ENCODE measurements around the gene FNDC3A.
"Not testable (repeated sequence)": the region's sequence is repeated elsewhere in the genome, so short reads cannot be mapped to it uniquely, and the experiment has no call there.

Gene FNDC3A

DNA sequence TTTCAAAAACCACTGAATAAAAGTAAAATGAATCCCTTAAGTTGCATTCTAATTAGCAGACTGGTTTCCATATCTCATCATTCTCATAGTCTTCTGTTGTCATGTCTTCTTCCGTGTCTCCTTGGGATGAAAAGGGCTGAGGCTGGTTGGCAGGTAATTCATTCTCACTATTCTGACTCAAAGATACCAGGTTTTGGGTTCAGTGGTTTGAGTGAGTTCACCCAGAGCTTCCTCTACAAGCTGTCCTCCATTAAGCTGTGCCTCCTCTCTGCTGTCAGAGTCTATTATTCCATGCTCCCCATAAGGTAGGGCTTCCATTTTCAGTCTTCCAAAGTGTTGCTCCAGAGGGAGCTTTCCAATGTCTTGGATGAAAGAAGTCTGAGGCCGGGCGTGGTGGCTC is 68.3 kb downstream of the FNDC3A start:
- DNase-seq = no peak

DNA sequence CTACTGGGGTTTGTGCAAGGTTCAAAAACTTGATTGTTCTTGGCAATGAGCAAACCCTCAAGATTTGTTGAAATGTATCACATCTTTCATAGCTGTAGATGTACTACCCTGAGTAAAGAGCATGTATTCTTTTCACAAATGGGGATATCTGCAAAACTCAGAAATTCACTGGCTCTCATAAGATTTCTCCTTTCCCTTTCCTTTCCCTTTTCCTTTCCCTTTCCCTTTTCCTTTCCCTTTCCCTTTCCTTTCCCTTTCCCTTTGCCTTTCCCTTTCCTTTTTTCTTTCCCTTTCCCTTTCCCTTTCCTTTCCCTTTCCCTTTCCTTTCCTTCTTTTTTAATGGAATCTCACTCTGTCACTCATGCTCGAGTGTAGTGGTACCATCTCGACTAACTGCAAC is 69.1 kb downstream of the FNDC3A start:
- peak; percentile 50 to 83 (median 62) for DNase-seq

DNA sequence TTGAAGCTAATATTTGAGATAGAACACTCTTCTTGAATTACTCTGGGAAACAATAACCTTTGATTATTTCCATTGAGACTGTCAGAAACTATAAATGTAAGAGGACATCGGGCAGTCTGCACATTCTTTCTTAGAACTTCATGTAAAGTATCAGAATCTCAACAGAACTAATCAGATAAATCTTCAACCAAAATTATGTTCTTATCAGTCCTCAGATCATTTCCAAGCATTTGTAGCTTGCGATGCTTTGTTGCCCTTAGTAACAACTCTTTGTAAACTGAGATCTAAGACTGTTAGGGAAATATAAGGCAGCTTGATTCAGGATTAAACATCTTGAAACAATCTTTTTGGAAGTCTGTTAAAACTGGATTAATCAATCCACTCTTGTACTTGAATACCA is 70.3 kb downstream of the FNDC3A start:
- no peak for DNase-seq

DNA sequence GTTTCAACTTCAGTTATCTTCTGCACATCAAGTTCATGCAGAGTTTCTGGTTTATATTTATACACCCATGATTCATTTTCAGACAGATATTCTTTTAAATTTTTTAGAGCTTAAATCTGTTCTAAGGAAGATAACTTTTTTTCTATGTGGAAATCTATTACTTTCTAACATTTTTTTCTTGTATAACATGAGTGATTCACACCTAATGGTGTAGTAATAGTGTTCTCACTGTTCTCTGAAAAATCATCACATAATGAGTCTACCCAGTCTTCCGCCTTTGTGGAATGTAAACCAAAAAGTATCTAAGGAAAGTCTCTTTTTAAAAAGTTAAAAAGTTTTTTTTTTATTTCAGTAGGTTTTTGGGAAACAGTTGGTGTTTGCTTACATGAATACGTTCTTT is 70.8 kb downstream of the FNDC3A start:
- DNase-seq = peak in 2 of 3 donors; percentile 32 to 56

DNA sequence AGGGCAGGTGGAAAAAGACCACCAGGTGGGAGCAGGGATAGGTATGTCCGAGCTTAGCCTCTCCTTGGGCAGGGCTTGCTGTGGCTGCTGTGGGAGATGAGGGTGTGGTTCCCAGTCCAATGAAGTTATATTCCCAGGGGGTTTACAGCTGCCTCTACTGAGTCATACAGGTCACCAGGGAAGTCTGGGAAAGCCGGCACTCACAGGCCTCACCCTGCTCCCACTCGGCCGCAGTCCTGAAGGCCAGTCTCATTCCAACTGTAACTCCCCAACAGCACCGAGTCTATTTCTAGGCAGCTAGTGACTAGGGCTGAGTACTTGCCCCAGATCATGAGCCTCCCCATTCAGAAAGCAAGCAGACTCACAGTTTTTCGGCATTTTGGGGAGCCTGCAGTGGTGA is 77.1 kb downstream of the FNDC3A start:
- DNase-seq = no peak

DNA sequence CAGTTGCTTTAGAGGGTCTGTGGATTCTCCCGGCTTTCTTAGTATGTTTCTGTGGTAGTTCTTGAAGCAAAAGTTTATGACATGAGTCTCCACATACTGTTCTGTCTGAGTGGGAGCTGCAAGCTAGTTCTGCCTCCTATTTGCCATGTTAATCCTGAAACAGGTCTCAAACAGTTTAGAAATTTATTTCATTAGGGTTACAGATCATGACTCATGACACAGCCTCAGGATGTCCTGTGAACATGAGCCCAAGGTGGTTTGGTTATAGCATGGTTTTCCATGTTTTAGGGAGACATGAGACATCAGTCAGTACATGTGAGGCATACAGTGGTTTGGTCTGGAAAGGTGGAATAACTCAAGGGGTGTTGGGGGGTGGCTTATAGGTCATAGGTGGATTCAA is 77.5 kb downstream of the FNDC3A start:
- no peak for DNase-seq

DNA sequence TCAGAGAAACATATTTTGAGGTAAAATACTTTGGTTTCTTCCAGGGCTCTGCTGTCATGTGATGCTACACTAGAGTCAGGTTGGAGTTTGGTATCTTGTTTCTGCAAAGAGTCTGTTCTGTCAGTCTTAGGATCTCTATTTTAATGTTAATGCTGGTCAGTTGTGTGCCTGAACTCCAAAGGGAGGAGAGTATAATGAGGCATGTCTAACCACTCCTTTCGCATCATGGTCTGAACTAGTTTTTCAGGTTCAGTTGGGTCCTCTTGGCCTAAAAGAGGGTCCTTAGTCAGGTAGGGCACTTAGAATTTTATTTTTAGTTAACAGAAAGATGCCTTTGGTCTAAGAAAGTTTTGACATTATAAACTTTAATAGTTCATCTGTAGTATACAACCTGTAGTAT is 78.2 kb downstream of the FNDC3A start:
- no peak for DNase-seq

DNA sequence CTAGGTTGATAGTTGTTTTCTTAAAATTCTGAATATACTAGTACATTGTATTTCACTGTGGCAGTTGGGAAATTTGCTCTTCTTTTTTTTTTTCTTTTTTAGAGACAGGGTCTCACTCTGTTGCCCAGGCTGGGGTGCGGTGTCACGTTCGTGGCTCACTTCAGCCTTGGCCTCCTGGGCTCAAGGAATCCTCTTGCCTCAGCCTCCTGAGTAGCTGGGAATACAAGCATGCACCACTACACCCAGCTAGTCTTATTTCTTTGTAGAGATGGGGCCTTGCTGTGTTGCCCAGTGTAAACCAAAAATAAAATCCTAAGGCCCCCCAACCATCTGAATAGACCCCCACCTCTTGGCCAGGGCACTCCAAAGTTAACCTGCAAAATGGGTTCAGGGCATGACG is 79.3 kb downstream of the FNDC3A start:
- DNase-seq = no peak

DNA sequence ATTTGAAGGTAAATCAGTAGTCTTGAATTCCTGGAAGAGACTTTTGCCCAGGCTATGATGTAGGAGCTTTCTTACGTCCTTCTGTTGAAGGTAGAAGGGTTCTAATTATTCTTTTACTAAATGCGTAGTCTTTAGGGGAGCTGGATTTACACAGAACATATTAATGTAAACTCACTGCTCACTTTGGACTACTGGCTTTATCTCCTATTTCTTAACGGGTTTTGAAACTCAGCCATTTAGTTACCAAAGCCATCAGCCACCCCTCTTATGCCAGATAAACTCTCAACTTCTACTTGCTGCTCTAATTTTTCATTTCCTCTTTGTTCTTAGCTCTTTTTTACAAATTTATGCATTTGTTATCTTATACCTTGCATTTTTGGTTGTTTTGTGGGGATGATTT is 81.5 kb downstream of the FNDC3A start:
- DNase-seq = no peak

DNA sequence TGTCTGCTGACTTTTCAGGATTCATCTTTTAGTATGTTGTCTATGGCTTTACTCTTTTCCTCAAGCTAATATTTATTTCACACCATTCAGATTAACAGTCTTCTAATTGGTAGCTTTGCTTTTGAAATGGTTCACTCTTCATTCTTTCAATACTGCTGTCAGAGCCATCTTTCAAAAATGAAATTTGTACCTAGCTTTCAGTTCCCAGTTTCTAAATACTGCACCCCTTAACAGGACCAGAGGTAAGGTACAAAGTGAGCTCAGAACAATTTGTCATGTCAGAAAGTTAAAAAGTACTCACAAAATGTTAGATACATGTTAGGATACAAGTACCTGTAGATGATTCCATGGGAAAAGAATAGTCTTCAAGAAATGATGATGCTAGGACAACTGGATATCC is 83.0 kb downstream of the FNDC3A start:
- no peak for DNase-seq

DNA sequence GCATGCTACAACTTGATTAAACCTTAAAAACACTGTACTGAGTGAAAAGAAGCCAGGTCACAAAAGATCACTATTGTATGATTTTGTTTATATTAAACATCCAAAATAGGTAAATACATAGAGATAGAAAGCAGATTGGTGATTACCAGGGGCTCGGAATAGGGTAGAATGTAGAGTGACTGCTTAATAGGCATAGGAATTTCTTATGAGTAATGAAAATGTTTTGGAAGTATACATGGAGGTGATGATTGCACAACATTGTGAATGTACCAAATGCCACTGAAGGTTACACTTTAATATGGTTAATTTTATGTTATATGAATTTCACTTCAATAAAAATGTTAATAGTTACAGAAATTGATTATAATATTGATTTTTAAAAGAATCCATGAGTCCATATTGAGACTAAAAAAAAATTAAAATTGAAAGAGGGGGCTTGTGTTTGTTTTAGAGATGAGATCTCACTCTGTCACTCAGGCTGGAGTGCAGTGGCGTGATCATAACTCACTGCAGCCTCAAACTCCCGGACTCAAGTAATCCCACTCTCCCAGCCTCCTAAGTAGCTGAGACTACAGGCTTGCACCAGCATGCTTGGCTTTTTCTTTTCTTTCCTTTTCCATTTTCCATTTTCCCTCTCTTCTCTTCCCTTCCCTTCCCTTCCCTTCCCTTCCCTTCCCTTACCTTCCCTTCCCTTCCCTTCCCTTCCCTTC is 85.1 kb downstream of the FNDC3A start:
- DNase-seq = peak in 2 of 3 donors; percentile 48 to 56

DNA sequence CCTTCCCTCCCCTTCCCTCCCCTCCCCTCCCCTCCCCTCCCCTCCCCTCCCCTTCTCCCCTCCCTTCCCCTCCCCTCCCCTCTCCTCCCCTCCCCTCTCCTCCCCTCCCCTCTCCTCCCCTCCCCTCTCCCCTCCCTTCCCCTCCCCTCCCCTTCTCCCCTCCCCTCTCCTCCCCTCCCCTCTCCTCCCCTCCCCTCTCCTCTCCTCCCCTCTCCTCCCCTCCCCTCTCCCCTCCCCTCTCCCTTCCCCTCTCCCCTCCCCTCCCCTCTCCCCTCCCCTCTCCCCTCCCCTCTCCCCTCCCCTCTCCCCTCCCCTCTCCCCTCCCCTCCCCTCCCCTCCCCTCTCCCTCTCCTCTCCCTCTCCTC is 85.7 kb downstream of the FNDC3A start:
- DNase-seq = not testable (repeated sequence)

DNA sequence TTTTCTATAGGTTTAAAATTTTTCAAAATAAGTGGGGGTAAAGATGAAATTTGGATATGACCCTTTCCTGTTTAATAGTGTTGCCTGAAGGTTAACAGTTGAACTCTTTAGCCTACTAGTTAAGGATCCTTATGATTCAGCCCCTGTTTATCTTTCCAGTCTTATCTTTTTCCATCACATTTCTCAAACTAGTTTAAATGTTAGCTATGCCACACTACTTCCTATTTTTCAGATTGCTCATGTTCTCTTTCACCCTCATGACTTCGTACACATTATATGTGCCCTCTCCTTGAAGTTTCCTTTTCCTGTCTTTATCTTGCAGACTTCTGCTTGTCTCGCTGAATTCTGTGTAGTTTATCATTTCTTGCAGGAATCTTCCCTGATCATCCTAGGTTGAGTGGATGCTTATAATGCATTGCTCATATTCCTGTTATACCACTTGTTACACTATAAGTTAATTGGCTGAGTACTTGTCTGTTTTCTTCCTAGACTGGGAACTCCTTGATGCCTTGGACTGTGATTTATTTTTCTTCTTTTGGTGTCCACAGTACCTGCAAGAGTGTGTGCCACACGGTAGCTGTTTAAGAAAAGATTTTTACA is 86.7 kb downstream of the FNDC3A start:
- DNase-seq = peak; percentile 57 to 87 (median 87)

DNA sequence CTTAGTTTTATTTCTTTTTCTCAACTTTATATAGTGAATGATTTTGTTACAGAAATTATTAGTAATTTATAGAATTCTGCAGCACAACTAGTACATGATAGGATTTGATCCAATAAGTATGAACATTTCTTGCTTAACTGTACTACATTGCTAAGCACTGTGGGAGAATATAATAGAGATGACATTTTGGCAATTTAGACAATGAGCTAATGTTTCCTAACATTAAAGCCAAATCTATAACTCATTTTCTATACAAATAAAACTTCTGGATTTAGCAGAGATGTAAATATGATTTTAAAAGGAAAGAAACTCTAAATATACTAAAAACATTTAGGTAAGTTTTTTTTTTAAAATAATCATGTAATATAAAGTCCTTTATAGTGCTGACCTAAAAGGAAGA is 87.3 kb downstream of the FNDC3A start:
- DNase-seq = no peak

DNA sequence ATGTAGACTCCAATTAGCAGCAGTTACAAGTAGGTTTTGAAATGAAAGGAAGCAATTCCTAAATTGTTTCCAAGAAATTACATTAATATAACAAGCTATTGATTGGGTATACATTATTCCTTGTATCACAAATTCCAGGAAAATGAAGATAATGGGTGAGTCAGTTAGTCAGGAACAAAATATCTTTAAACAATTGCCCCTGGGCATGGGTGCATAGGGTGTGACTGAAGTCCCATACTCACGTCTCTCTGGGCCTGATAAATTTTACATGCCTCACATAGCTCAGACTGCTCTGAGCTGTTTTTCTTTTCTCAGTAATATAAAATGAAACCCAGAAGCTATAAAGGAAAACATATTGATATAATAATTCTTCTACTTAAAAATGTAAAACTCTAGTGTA is 87.8 kb downstream of the FNDC3A start:
- no peak for DNase-seq

DNA sequence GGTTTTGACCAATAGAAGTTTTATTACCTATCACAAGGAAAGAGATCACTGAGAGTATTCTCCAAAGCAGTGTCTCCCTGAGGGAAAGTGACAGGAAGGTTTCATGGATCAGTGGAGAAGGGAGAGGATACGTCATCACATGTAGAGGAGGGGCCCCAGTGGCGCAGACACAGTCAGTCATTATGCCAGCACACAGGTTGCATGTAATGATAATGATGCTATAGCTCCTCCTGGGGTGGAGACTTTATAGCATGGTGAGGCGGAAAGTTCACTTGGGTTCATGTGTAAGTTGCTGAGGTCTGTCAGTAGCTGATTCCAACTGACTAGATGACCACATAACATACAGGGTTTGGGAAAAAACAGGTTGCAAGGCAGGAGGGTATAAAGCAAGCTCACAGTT is 88.8 kb downstream of the FNDC3A start:
- DNase-seq = no peak

DNA sequence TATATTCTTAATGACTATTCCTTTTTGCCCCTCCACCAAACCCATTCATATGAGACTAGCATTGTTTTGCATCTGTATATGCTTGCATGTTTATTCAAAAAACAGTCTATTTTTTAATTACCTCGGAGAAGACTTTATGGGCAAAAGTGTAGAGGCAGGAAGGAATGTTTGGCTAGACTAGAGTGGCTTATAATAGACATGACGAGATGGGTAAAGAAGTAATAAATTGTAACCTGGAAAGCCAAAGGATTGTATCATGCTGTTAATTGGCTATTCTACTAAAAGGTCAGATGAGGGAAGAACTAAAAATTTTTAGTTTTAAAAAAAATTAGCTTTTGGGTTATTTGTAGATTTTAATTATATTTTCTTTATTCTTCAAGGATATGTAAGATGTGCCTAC is 91.1 kb downstream of the FNDC3A start:
- no peak for DNase-seq

DNA sequence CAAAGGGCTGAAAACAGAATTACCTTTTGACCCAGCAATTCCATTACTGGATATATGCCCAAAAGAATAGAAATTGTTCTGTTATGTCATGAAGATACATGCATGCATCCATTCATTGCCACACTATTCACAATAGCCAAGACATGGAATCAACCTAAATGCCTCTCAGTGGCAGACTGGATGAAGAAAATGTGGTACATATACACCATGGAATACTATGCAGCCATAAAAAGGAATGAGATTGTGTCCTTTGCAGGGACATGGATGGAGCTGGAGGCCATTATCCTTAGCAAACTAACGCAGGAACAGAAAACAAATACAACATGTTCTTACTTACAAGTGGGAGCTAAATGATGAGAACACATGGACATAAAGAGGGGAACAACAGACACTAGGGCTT is 92.8 kb downstream of the FNDC3A start:
- DNase-seq = not testable (repeated sequence)

DNA sequence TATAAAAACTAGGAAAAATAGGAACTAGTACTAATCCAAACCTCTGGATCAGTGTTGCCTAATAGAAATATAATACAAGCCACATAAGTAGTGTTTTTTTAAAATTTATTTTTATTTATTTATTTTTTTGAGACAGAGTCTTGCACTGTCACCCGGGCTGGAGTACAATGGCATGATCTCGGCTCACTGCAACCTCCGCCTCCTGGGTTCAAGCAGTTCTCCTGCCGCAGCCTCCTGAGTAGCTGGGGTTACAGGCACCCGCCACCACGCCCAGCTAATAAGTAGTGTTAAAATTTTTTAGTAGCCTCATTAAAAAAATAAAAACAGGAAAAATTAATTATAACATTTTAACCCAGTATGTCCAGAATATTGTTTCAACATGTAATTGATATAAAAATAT is 94.3 kb downstream of the FNDC3A start:
- not testable (repeated sequence) for DNase-seq

DNA sequence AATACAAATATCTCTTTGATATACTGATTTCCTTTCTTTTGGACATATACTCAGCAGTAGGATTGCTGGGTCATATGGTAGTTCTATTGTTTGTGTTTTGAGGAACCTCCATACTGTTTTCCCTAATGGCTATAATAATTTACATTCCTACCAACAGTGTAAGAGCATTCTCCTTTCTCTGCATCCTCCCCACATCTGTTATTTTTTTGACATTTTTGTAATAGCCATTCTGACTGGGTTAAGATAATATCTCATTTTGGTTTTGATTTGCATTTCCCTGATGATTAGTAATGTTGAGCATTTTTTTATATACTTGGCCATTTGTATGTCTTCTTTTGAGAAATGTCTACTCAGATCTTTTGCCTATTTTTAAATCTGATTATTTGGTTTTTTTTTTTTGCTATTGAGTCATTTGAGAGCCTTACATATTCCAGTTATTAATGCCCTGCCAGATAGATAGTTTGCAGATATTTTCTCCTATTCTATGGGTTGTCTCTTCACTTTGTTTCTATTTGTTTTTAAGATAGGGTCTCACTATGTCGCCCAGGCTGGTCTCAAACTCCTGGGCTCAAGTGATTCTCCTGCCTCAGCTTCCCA is 95.7 kb downstream of the FNDC3A start:
- DNase-seq = no peak

DNA sequence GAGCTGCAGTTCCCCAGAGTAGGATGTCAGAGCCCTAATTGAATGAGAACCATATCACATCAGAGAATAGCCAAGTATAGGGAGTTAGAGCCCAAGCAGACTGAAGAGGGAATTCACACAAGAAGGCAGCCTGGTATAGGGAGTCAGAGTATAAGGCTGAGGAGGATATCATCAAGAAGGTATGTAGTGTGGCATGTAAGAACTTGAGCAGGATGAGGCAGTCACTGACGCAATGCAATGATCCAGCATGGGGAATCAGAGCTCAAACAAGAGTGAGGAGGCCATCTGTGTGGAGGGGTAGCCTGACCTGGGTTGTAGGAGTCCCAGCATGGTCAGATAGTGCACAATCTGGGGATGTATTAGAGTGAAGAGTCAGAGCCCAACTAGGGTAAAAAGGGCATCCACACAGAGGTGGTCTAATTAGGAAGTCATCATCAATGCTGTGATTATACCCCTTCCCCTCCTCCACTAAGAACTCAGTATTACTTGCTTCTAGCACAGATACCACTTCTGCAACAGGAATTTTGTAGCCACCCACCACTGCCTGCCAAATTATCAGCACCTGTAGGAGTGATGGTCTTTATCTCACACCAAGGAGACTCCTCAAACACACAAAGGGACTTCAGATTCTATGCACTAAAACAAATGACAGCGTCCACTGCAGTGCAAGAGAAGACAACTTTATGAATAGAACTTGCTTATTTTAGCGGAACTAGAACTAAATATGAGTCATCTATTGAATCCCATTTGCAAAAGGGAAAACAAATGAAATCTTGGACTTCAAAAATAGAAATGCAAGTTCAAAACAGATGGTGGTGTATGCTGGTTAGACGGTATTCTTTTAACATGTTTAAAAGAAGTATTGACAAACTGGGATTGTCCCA is 107.2 kb downstream of the FNDC3A start:
- no peak for DNase-seq

DNA sequence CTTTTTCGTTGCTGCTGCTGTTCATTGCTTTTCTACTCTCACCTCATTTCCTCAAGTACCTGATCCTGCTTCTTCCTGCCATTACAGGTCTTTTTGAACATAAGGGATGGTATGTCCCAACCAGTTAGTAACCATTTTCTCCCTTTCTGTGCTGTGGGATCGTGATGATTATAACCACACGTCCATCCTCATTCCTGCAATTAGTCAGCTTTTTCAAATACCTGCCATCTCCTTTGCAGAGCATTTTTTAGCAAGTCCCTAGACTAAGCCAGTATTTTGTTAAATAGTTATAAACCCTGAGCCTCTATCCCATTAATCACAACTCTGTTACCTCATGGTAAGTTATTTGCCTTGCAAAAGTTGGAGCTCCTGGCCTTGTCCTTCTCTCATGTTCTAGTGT is 109.2 kb downstream of the FNDC3A start:
- DNase-seq = no peak

DNA sequence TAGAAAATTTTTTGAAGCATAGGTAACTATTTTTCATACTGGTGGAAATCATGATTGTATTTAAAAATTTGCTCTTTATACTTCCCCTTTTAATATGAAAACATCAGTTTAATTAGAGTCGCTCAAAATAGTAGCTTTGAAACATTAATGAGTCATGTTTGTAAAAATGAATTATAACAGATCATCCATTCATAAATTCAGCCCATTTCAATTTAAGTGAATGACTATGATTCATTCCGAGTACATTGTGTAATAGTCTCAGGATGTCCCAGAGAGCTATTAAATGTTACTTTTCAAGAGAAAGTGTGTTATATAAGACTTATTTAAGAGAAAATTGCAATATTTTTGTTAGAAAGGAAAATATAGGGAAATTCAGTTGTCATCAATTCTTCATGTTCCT is 111.0 kb downstream of the FNDC3A start:
- DNase-seq = peak; percentile 41 to 88 (median 86)

DNA sequence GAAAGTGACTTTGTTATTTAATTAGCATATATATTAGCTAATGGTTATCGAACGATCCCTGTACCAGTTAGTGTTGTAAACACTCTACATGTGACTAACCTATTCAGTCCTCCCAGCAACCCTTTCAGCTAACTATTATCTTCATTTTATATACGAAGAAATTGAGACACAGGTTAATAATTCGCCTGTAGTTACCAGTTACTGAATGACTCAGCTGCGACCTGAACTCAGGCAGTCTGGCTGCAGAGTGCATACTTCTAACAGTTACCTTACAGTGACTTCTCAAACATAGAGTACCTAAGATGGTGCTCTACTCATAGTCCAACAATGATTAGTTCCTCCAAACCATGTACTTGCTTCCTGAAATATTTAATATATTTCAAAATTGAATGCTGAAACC is 117.7 kb downstream of the FNDC3A start:
- no peak for DNase-seq

Data from suppressor macrophage treated with lipopolysaccharide for 1 hour (primary cell).